NCI-H2107 (cell line): ENCODE data around the gene CUL7.
A peak's percentile ranks its signal among the peaks of the same experiment; 100 is the strongest.
"Not testable (repeated sequence)": the region's sequence is repeated elsewhere in the genome, so short reads cannot be mapped to it uniquely, and the experiment has no call there.

Experiments used
- DNase-seq: peaks from one replicate; lab custom pipeline; 2025; lab: John Stamatoyannopoulos, UW

Gene CUL7

DNA sequence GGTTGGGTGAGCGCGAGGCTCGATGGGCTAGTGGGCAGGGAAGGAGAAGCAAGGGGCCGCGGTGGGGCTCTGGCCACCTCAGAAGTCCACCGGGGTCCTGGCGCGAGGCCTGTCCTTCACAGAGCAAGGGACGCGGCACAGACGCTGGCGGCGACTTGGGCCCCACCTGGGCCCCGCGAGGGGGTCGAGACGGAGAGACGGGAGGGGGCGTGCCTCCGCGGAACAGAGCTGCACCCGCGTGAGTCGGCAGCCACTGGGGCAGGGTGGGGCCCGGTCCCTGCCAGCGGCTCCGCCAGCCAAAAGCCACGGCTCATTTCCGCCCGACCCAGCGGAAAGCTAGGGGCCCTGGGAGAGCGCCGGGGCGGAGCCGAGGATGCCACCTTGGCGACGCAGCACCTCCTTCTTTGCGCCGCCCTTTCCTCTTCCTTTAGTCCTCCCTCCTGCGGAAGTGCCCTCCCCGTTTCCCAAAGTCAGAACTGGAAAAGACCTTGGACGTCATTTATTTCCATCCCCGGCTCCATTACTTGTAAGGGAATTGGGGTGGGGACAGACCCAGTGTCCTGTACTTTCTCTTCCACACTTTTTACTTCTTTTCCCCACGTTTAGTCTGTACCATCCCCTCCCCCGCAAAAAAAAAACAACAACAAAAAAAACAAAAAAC is at the start of gene CUL7:
CUL7 (minus strand) TSS at position 307 of the 661 bp plus-strand sequence. CDS start 1,063 bp downstream, outside the sequence.
- DNase-seq: peak; percentile 41

DNA sequence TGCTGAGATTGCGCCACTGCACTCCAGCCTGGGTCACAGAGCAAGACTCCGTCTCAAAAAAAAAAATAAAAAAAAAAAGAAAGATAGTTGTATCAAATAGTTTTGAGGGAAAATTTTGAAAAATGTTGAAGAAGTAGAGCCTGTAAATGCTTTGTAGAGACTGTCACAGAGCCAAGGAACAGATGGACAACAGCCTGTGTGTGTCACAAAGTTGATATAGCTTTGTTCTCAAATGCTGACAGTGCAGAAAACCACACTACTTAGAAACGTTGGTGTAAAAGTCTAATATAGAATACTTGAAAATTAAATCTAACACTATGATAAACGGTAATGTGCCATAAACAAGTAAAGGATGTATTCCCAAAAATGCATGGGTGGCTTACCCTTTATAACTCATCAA is 47.8 kb upstream of the CUL7 start:
- no peak for DNase-seq

DNA sequence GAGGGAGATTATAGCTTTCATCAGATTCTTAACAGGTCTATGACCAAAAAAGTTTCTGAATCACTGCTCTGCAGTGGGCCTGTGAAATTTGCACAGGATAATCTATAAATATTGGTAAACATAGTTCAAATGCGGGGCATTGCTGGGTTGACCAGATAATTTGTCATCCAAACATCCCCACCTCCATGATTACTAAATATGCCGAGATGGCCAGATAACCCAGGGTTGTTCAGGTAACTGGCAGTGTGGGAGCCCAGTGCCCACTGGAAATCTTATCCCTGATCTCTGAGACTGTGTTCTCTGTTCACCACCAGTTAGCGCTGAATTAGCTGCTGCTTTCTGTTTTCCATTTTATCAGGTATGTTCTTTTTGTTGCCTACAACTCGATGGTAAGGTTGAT is 43.9 kb upstream of the CUL7 start:
- DNase-seq: no peak

DNA sequence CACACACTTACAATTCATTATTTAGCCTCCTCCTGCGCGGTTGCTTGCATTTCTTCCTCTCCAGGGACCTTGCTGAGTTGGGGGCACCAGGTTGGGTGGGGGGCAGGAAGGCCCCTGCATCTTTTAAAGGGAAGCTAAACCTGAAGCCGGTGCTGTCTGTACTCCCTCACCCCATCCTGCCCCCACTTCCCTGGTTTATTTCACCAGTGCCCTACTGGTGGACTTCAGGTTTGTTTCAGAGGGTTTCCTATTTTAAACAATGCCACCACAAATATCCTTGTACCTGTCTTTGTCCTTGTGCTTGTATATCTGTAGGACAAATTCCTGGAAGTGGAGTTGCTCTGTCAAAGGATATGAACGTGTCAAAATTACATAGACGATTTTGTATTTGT is 43.4 kb upstream of the CUL7 start:
- DNase-seq: no peak

DNA sequence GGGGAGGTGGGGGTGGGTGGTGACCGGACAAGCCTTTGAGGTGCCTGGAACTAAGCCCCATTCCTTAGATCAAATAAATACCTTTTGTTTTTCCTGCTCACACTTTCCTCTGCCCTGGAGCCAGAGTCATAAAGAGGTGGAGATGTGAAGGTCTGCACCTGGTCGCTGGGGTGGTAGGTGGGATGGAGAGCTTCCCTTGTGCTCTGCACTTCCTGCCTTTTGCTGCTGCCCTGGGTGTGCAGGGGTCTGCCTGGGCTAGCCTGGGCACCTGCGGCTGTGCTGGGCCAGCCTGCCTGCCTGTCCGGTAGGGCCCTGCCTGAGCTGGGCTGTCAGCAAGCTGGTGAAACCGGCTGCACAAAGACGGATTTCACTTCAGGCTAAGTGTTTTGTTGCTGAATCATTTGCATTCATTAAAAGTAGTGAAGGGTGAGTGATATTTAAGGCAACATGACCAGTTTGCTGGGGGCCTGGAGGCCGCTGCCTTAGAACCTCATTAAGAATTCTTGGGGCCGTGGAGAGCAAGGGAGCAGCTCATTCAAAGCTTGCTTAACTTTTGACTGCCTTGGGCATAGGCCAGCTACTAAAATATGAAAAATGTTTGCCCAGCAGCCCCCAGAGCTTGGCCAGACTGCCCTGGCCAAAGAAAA is 42.9 kb upstream of the CUL7 start:
- DNase-seq: no peak

DNA sequence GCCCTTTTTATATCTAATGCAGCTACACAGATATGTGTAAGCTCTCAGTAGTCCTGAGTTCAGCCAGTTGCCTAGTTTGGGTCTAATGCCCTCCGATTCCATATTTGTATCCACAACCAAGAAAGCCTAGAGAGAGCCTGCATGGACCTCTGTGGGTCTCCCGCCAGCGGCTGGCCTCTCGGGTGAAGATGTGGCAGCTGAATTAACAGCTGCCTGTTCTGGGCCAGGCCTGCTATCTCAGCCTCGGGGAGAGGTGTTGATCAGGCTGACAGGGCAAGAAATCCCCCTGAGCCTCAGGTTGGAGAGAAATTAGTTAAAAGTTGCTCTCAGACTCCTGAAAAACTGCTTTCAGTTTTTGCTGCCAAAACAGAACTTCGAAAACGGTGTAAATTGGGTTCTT is 42.3 kb upstream of the CUL7 start:
- DNase-seq: no peak

DNA sequence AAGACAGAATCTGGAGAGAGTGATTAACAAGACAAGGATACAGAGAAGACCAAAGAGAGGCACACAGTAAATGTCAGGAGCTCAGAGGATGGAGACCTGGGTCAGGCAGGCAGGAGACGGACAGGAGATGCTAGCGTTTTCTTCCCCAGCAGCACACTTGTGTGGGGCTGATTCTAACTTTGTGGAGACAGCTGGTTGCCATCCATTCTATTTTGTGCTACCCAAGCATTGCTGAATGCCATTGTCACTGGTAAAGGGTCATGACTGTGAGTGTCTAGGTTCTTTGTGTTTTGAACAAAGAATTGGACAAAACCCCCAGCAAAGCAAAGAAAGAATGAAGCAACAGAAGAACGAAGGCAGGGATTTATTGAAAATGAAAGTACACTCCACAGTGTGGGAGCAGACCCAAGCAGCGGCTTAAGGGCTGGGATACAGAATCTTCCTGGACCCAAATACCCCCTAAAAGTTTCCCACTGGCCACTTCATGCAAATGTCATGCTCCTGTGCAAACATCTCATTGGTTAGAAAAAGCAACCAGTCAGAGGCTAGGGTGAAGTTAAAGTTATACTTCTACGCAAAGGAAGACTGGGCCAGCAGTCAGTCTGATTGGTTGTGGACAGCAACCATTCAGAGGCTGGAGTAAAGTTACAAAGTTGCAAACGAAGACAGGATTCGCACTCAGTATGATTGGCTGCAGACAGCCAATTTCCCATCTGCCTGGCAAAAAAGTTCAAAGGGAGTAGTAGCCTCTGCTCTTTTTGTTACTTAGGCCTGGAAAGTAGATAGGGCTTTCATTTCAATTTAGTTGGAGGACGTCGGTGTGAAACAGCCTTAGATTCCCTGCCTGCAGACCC is 40.0 kb upstream of the CUL7 start:
- no peak for DNase-seq

DNA sequence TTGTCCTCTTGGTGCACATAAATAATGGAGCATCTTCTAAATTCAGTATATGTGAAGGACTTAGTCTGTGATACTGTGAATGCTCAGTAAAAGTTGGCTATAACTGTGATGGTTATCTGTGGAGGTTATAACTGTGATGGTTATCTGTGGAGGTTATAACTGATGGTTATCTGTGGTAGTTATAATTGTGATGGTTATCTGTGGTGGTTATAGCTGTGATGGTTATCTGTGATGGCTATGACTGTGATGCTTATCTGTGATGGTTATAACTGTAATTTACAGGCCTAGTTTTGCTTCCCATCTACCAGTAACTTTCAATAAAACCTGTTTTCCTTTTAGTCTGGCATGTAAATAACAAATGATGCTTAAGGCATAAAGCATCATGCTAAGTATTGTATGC is 39.0 kb upstream of the CUL7 start:
- DNase-seq: no peak

DNA sequence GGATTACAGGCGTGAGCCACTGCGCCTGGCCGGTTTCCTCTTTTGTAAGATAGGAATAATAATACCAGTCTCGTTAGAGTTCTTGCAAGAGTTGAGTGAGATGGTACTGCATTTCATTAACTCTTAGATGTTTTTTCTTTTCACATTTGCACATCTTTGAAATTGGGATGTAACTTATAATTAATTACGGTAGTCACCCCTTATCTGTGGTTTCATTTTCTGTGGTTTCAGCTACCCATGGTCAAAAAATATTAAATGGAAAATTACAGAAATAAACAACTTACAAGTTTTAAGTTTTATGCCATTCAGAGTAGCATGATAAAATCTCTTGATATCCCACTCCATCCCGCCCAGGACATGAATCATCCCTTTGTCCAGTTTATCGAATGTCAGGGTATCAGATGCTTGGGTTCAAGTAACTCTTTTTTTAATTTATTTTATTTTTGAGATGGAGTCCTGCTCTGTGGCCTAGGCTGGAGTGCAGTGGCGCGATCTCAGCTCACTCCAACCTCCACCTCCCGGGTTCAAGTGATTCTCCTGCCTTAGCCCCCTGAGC is 37.9 kb upstream of the CUL7 start:
- DNase-seq: no peak

DNA sequence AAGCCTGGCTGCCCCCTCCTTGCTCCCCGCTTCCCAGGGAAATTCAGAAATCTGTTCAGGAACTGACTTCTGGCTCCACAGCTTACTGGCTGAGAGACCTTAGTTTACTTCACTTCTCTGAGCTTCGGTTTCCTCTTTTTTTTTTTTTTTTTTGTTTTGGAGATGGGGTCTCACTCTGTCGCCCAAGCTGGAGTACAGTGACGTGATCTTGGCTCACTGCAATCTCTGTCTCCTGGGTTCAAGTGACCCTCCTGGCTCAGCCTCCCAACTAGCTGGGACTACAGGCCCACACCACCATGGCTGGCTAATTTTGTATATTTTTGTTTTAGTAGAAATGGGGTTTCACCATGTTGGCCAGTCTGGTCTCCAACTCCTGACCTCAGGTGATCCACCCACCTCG is 37.4 kb upstream of the CUL7 start:
- no peak for DNase-seq

DNA sequence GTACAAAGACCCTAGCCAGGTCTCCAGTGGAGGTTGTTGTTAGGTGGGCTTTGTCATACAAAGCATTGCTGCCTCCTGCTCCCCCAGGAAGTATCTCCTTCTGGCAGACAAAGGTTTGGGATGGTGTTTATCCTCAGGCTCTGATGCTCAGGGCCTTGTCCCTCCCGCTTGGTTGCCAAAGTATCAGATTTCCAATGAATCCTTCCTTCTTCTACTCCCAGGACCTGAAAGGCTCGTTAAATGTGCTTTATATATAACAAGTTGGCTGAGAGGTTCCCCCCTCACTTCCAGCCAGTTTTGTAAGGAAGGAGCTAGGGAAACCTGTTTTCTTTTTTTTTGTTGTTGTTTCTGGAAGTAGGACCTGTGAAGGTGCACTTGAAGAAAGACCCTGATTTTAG is 36.9 kb upstream of the CUL7 start:
- DNase-seq: no peak

DNA sequence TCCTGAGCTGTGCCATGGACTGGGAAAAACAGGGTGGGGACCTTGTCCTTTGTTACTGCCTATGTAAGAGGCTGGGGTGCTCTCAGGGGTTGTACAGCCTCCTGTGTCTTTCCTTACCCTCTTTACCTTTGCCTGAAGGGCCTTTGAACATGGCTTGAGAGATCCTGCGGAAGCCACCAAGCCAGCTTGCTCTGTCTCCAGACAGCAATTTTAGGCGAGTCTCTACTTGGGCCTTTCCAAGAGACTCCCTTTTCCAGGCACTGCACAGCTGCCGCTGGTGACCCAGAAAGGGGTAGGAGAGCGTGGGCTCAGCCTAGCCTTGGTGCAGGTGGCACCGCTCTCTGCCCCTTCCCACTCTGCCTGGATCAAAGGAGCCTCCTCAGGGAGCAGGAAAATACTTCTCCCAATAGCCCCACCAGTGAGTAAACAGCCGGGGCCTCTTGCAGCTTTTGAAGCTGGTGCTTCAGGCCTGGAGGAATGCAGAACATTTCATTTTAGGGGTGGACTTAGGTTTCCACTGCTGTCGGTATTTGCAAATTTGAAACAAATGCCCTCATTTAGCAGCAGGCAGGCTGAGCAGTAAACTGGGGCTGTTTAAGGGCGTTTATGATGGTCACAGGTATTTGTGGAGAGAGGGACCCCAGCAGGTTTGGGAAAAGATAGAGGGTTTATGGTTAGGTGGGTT is 36.4 kb upstream of the CUL7 start:
- no peak for DNase-seq

DNA sequence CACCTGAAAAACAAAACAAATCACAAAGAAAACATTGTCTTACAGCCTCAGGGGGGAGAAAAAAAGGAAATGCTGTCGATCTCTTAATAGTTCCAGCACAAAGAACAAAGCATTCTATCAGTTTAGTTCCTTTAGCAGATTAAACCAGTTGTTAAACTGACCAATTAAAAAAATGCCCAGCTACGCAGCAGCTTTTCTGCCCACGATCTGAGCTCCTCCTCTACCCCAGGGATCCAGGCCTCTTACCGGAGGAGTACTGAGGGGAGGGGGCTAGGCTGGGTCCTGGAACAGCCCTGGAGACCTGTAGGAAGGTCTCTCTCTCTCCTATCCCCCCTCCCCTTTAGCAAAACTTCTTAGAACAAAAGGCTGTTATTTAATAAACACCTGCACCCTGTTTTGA is 35.8 kb upstream of the CUL7 start:
- no peak for DNase-seq

DNA sequence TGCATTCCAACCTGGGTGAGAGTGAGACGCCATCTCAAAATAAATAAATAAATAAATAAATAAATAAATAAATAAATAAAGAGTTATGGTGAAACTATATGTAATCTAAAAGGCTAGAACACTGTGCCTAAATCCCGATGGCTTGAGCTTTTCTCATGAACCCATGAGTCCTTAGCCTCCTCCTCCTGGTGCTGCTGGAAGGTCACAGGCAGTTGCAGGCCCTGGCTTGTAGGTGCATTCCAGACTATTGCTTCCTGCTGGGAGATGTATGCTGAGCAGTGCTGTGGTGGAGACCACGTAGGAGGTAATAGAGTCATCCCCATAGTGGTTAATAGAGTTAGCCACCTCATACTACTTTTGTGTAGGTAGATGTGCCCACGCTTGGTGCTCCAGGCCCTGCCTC is 35.0 kb upstream of the CUL7 start:
- DNase-seq: no peak

DNA sequence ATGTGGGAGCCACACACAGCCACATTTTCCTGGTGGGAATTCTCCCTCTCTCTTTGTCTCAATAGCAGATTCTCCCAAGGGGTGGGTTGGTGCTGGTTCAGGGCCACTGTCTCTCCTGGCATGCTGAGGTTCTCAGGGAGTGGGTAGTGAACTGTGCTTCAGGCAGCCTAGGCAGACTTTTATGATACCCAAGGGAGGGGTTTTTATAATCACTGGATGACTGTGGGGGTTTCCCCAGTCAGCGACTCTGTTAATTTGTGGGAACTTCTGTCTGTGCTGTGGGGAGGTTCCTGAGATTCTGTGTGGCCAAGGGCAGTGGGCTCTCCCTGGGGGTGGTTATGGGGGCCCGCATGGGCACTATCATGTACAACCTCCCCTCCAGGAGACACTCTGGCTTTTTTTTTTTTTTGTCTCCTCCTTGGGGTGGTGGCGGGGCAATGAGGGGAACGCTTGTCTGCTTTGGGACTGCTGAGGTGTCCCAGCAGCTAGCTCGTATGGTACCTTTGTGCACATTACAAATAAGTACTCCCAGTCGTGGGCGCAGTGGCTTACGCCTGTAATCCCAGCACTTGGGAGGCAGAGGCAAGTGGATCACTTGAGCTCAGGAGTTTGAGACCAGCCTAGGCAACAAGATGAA is 32.5 kb upstream of the CUL7 start:
- no peak for DNase-seq

DNA sequence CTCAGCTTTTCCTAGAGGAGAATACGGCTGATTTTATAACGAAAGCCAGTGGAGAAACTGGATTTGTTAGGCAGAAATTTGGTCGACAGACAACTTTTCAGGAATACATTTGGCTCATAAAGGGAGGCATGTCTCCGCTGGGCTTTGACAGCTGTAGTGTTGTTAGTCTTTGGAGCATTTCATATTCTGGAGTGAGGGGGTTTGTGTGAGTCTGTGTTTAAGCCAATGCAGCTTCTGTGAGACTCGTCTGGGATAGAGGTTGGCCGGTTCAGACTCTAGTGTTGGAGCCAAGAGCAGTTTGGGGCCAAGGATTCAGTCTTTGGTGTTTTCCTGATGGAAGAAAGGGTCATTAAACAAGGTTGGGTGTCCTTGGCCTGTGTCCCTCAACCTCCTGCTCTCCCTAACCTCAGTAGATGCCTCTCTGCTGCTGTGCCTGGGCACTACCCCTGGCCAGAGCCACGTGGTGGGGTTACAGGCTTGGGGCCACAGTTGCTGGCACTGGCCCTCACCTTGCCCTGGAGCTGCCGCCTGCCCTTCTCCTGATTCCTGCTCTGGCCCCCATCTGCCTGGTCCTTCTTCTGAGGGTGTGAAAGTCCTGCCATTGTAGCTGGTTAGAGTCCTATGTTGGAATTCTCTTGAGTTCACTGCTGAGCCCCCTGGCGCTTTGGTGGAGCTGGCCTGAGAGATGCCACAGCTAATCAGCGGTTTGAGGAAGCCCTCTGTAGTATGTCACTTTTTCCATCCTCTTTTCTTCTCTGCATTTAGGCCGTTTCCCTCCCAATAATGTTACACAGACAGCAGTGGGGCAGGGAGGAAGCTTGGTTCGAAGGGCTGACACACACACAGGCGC is 29.4 kb upstream of the CUL7 start:
- DNase-seq: no peak

DNA sequence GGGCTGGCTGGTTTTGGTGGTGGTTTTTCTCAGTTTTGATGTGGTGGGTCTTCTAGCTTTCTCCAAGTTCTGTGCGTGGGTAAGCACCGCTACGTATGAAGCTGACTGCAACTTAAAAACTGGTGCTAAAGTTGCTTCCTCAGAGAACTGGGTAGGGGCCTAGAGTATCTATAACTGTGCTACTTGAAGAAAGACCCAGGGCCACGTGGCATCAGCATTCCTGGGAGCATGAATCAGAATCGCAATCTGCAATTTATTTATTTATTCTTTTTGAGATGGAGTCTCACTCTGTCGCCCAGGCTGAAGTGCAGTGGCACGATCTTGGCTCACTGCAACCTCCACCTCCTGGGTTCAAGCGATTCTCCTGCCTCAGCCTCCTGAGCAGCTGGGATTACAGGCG is 28.3 kb upstream of the CUL7 start:
- DNase-seq: not testable (repeated sequence)

DNA sequence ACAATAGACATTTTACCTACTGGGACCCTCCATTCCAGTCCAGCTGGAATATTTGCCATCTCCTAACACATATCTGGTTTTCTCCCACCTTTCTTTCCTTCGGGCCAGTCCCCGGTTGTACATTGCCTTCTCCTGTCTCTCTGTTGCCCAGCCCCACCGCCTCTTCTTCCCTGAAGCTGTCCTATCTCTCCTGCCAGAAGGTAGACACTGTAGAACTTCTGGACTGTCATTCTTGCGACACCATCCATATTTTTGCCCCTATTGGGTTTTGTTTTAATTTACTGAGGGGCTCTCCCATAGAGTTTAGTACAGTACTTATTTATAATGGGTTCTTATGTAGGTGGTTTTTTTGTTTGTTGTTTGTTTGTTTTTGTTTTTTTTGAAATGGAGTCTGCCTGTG is 27.4 kb upstream of the CUL7 start:
- no peak for DNase-seq

DNA sequence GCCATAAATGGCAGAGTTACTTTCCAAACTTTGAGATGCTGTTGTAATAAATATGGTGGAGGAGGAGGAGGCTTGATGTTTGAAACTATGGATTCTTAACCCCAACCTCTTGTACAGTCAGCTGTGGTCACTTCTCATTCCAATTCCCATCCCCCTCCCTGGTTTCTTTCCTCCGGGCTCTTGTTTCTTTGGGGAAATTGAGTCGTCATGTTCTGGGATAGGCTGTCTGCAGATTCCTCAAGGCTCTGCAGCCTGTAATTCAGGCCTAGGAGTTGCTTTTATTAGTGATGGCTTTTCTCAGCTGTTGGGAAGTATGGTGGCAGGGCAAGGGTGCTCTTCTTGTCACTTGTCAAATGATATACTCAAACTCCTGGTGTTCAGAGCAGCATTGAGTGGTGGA is 25.0 kb upstream of the CUL7 start:
- no peak for DNase-seq

DNA sequence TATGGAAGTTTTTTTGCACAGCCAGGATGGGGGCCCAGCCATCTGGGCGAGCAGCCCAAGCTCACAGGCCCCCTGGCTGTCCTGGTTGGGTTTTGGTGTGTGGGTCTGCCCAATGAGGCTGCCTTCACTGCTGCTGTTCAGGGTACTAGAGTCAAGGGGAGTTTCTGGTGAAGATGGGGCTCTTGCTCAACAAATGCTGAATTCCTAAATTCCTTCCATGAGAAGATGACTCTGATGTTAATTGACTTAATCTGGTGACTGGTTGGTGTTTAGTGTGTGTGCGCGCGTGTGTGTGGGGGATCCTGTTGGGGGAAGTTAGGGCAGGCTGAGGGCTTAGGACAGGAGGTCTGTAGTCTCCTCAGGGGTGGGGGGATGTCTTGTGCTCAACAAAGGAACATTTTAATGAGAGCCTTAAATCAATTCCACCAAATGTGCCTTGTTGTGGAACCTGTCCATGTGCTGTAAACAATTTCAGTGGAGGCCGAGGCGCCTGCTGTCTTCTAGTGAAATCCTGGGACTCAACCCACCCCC is 24.4 kb upstream of the CUL7 start:
- no peak for DNase-seq
